IMR-90 (cell line): ENCODE results near the gene BCAS1.

Source experiments
- BHLHE40 ChIP-seq: fragments of 150-350 bp; IDR thresholded peaks from 2 replicates; pipeline ENCODE4 v1.6.1; 2016; ENCODE audit warnings: mild to moderate bottlenecking, low read depth, low read length
- CTCF ChIP-seq: conservative IDR thresholded peaks from 2 replicates; pipeline ENCODE4 v1.5.1; 2012; ENCODE audit warnings: mild to moderate bottlenecking, low read depth, low read length, improper control_type of control experiment
- POLR2A ChIP-seq: IDR thresholded peaks from 2 replicates; pipeline ENCODE4 v1.6.1; 2012; ENCODE audit warnings: mild to moderate bottlenecking, low read depth, low read length

GRCh38 chr20:53977391-53977790 is 93.0 kb downstream of the BCAS1 start:
- TF ChIP-seq POLR2A (no peak), CTCF (no peak), BHLHE40 (no peak)
